K562 (cell line): ENCODE data around the gene SLC13A1. TPM values are rescaled to one million over a fixed set of nuclear protein-coding genes. Genes with fewer than 3 reads are reported as not detected.

Experiments
- ATAC-seq: fragments of 200-7000 bp; cut with Tn5 transposase; 3 replicates; pipeline ENCODE4 v1.9.1; 2020; ENCODE audit warnings: moderate library complexity
- BruUV-seq: library from RNA; stranded (reverse); fragments of 400-500 nt; replicated peaks from 2 replicates; lab custom pipeline; 2021; lab: Mats Ljungman, UMichigan
- CTCF ChIA-PET: fragments of 300-600 bp; formaldehyde crosslinking; extraction: SDS; loops from one replicate; lab custom pipeline; 2021; ENCODE audit warnings: low intra/inter-chr PET ratio; lab: Yijun Ruan, JAX
- POLR2A ChIA-PET: fragments of 300-600, 350-650 bp; sonication (Branson Sonifier 250); formaldehyde crosslinking; extraction: SDS; loops from one replicate; lab custom pipeline; 2021; ENCODE audit warnings: antibody characterized with exemption, inconsistent platforms; lab: Yijun Ruan, JAX
- DNase-seq, 4 experiments: peaks; one replicate each; pipeline versions ENCODE4 v3.0.0 to v3.0.0-alpha.2; 2011 to 2018; ENCODE audit warnings: low spot score in 3 of 4, mixed read lengths in 3 of 4; ENCODE audit errors: extremely low read depth in 1 of 4
- FAIRE-seq: peaks from 2 replicates; lab custom pipeline; 2011; peaks lifted over from hg19 to GRCh38; lab: Jason Lieb, UNC
- H2AFZ ChIP-seq: 2 replicates; pipeline ENCODE4 v1.6.0; 2011; ENCODE audit warnings: low read depth, low read length, control low read depth, inconsistent platforms
- H3K27ac ChIP-seq: fragments of 200-600 bp; 3 replicates; pipeline ENCODE4 v1.8.0; 2011; ENCODE audit warnings: low read depth, mild to moderate bottlenecking, control low read depth, inconsistent platforms, low read length, moderate library complexity, mixed read lengths; ENCODE audit errors: extremely low read depth
- H3K27me3 ChIP-seq, 2 experiments: fragments of 300-600 bp in 1 of 2; 2 replicates in 1 of 2; 3 replicates in 1 of 2; pipeline versions ENCODE4 v1.6.0 to v1.8.0; 2011; ENCODE audit warnings: inconsistent platforms in 2 of 2, low read length in 2 of 2, mild to moderate bottlenecking in 1 of 2, mixed read lengths in 1 of 2, moderate library complexity in 1 of 2; ENCODE audit not compliant: control insufficient read depth in 2 of 2, insufficient read depth in 2 of 2
- H3K36me3 ChIP-seq: fragments of 300-600 bp; 3 replicates; pipeline ENCODE4 v1.8.0; 2011; ENCODE audit warnings: mild to moderate bottlenecking, low read length, inconsistent platforms; ENCODE audit not compliant: control insufficient read depth, insufficient read depth
- H3K4me1 ChIP-seq, 2 experiments: fragments of 200-600 bp in 1 of 2; replicated peaks in 1 of 2; 2 replicates in 1 of 2; 3 replicates in 1 of 2; pipeline versions ENCODE4 v1.5.1 to v1.8.0; 2011; ENCODE audit warnings: inconsistent platforms in 2 of 2, low read length in 2 of 2, mild to moderate bottlenecking in 1 of 2, mixed read lengths in 1 of 2, moderate library complexity in 1 of 2; ENCODE audit not compliant: control insufficient read depth in 2 of 2, insufficient read depth in 2 of 2
- H3K4me2 ChIP-seq: 2 replicates; pipeline ENCODE4 v1.6.1; 2011; ENCODE audit warnings: low read length, control low read depth, inconsistent platforms, mixed read lengths; ENCODE audit not compliant: insufficient read depth
- H3K4me3 ChIP-seq: fragments of 200-600 bp; sonication (generic), shearing (Covaris generic); 2 replicates; pipeline ENCODE4 v1.5.1; 2016; ENCODE audit warnings: control low read depth, inconsistent platforms
- H3K79me2 ChIP-seq: fragments of 200-600 bp; 3 replicates; pipeline ENCODE4 v1.8.0; 2011; ENCODE audit warnings: low read length, inconsistent platforms; ENCODE audit not compliant: control insufficient read depth, insufficient read depth
- H3K9ac ChIP-seq, 2 experiments: 2 replicates each; pipeline versions ENCODE4 v1.6.0 to v1.6.1; 2011; ENCODE audit warnings: low read depth in 2 of 2, low read length in 2 of 2, control low read depth in 1 of 2, inconsistent platforms in 1 of 2, mild to moderate bottlenecking in 1 of 2, mixed read lengths in 1 of 2; ENCODE audit not compliant: insufficient read depth in 1 of 2
- H3K9me1 ChIP-seq: one replicate; pipeline ENCODE4 v1.6.0; 2011; ENCODE audit warnings: inconsistent platforms, mild to moderate bottlenecking, low read length, moderate library complexity; ENCODE audit not compliant: control insufficient read depth, insufficient read depth
- H3K9me3 ChIP-seq: replicated peaks from 2 replicates; pipeline ENCODE4 v1.5.1; 2011; ENCODE audit warnings: low read depth, low read length, inconsistent platforms; ENCODE audit not compliant: control insufficient read depth, insufficient read depth
- H4K20me1 ChIP-seq: replicated peaks from 2 replicates; pipeline ENCODE4 v1.6.1; 2011; ENCODE audit warnings: low read length, inconsistent platforms, mixed read lengths; ENCODE audit not compliant: control insufficient read depth, insufficient read depth
- C11orf30 ChIP-seq: fragments of 450-650 bp; IDR thresholded peaks from 2 replicates; pipeline ENCODE4 v1.6.1; 2016; ENCODE audit warnings: low read depth, mild to moderate bottlenecking
- MAFF ChIP-seq: IDR thresholded peaks from 2 replicates; pipeline ENCODE4 v1.6.1; 2012; ENCODE audit warnings: low read length, improper control_type of control experiment
- MAFG ChIP-seq: fragments of 450-650 bp; conservative IDR thresholded peaks from 2 replicates; pipeline ENCODE4 v1.6.1; 2016; ENCODE audit warnings: missing genetic modification characterization, missing compliant biosample characterization
- MAFK ChIP-seq: IDR thresholded peaks from 2 replicates; pipeline ENCODE4 v1.6.1; 2011; ENCODE audit warnings: low read length, improper control_type of control experiment
- RERE ChIP-seq: sonication (generic); formaldehyde crosslinking; IDR thresholded peaks from 2 replicates; pipeline ENCODE4 v1.8.0; 2023; ENCODE audit warnings: missing genetic modification reagents, mild to moderate bottlenecking, borderline replicate concordance
- XRCC3 ChIP-seq: fragments of 450-650 bp; IDR thresholded peaks from 2 replicates; pipeline ENCODE4 v1.6.1; 2017; ENCODE audit warnings: mild to moderate bottlenecking, moderate library complexity
- ZNF316 ChIP-seq: fragments of 450-650 bp; IDR thresholded peaks from 2 replicates; pipeline ENCODE4 v1.6.1; 2016
- in situ Hi-C: fragments of 300-500 bp; cut with MboI; formaldehyde crosslinking; loops from 4 replicates; pipeline ENCODE4 v1.15.0; 2018; ENCODE audit warnings: inconsistent platforms, mixed read lengths
- intact Hi-C: fragments of 100-400 bp; cut with micrococcal nuclease; formaldehyde crosslinking; loops from 2 replicates; pipeline ENCODE4 v1.14.2; 2022
- polyA plus RNA-seq, 8 experiments: library from polyadenylated mRNA; depleted of rRNA in 4 of 8; stranded (reverse) in 5 of 8; unstranded in 3 of 8; fragments of >200 nt; fragmentation: Nextera tagmentation in 2 of 8; fragmentation: Illumina TruSeq in 1 of 8; extraction: Ambion mirVana in 2 of 8; extraction: Trizol in 1 of 8; gene quantifications; 2 replicates each; pipeline versions ENCODE4 v1.2.1 to v1.2.3, GENCODE V29; 2011 to 2014; ENCODE audit warnings: inconsistent platforms in 1 of 8, missing spikeins in 1 of 8
- total RNA-seq, 7 experiments: library from RNA; depleted of rRNA in 6 of 7; stranded (reverse); fragments of >200 nt in 6 of 7; fragmentation: Illumina TruSeq in 2 of 7; extraction: Trizol in 2 of 7; gene quantifications; 2 replicates each; pipeline versions ENCODE4 v1.2.1 to v1.2.3, GENCODE V29; 2011 to 2021; ENCODE audit warnings: low replicate concordance in 1 of 7

Gene SLC13A1
- total and polyA plus RNA-seq, 9 of the 15 experiments (the other 6 are each of a cell fraction or from before 2014, with no cell fraction given): 0.04 TPM; not detected in 8

- TF ChIP-seq MAFG (tag) (0 out of 2 replicates have a peak, but pooled peaks have one; percentile 29), XRCC3 (no peak), MAFF (peak; percentile 35; the same call in 1 of the 2 replicates), ZNF316 (peak; percentile 72), MAFK (peak; percentile 27; the same call in 1 of the 2 replicates), C11orf30 (peak; percentile 26; the same call in 1 of the 2 replicates), RERE (CRISPR knock-in tag) (no peak)
- no peaks in the 10 kb centered on the region for H3K79me2 ChIP-seq
- H3K9ac ChIP-seq: no peak overlapping the region
- H3K4me3 ChIP-seq: no peak overlapping the region
- no peaks in the 10 kb centered on the region for H3K4me1 ChIP-seq
- H3K36me3 ChIP-seq: no peaks in the 10 kb centered on the region
- no peak for FAIRE-seq
- in situ Hi-C loops: no loop called here
- H3K9me1 ChIP-seq: no peaks in the 10 kb centered on the region
- BruUV-seq: no TSS peak
- POLR2A ChIA-PET: no interaction called here
- no peaks in the 10 kb centered on the region for H4K20me1 ChIP-seq
- ATAC-seq: no peak
- CTCF ChIA-PET: no interaction called here
- DNase-seq: no peak
- H2AFZ ChIP-seq: no peak overlapping the region
- intact Hi-C loops: no loop called here
- H3K4me2 ChIP-seq: no peak overlapping the region
- no peak overlapping the region for H3K27ac ChIP-seq
- no peaks in the 10 kb centered on the region; the same call in 1 of the 2 replicates for H3K9me3 ChIP-seq
- H3K27me3 ChIP-seq: no peaks in the 10 kb centered on the region
Observed at GRCh38 chr7:123140561-123140960, 59.2 kb downstream of the SLC13A1 start.
